ENCODE measurements around the gene QSOX1.

QSOX1 gene

DNA sequence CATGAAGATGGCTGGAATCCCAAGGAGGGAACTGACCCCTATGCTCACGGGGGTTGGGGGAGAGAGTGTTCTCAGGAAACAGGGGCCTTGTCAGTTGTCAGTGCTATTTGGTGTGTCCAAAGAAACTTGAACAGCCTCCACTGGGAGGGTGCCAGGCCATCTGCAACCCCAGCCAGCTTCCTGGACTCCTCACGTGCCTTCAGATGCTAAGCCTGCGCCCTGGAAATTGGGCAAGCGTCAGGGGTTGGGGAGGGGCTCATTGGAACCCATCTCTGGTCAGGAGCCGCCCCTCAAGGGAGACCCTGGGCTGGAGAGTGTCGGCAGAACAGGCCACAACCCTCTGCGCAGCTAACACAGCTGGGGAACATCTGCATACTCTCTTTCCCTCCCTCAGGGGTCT is 62.3 kb downstream of the QSOX1 start:
- no peak for DNase-seq

DNA sequence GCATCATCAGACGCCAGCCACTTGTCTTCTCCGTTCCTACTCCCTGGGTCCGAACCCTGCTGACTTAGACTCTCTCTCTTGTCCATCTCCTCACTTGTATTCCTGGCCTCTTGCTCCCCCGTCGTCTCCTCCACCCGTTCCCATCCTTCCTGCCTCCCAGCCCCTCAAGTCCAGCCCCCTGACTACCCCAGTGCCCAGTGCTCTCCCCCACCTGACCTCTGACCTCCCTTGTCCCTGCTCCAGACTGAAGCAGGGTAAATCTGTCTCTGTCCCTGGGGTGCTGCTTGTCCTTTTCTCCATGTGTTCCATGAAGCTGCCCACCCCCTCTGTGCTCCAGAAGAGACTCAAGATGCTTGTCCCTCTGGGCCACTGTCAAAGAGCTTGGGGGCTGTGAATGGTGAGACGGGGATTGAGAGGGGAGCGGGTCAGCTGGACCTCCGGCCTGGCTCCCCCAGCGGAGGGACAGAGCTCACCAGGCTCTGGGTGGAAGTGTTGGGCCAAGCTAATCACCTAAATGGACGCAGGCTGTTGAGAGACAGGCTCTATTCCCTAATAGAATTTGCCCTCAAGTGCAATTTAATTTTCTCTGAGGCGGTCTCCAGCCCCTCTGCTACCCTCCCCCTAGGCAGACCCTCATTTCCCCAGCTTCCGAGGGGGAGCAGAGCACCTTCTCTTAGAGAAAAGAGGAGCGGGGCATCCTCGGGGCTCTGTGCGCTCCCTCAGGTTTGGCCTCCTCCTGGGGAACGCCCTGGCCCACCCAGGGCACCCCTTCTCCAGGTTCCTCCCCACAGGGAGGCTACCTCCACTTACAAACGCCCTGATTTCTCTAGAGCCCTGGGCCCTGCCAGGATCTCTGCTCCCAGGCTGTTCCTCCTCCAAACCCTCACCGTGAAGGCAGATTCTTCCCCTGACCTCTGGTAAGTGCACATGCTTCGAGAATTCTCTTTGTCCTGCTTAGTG is 64.4 kb downstream of the QSOX1 start:
- DNase-seq, result no peak

DNA sequence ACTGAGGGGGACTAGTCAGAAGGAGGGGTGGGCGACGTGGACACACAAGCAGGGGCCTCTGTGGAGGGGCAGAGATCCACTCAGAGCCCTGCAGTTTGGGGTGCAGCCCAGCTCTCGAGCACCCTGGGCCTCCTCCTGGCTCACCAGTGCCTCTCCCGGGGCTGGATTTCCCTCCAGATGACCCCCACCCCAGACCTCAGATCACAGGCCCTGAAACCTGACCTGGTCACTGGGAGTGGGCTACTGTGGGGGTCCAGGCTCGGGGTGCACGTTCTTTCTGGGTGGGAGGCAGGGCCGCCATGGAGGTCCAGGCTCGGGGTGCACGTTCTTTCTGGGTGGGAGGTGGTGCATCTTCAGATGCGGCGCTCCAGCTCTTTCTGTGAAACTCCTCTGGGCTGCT is 65.1 kb downstream of the QSOX1 start:
- DNase-seq, result no peak

DNA sequence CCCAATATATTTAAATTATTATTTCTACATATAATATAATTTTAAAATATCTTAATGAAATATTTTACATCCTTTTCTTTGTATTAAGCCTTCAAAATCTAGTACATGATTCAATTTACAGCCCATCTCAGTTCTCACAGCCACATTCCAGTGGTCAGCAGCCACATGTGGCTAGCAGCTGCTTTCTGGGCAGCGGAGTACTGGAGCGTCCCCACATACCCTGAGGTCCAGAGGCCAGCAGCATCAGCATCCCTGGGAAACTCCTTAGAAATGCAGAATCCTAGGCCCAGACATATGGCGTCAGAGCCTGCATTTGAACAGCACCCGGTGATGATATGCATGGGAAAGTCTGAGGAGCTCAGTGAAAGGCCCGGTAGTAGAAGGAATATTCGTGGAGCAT is 66.8 kb downstream of the QSOX1 start:
- no peak for DNase-seq

DNA sequence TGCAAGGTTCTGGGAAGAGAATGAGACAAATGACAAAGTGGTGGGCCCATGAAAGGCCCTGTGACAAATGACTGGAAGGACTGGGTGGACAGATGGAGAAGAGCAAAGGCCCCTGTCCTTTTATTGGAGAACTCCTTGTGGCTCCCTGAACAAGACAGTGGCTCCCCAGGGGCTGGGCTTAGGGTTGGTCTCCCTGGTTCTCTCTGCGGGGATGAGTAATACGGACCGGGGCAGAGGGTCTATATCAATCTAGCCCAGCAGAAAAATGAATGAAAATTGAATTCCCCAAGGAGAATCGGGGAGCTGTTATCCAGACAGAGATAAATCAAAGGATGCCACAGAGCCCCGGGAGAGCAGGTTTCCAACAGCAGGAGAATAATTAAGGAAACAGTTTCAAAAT is 70.2 kb downstream of the QSOX1 start:
- DNase-seq, result no peak

DNA sequence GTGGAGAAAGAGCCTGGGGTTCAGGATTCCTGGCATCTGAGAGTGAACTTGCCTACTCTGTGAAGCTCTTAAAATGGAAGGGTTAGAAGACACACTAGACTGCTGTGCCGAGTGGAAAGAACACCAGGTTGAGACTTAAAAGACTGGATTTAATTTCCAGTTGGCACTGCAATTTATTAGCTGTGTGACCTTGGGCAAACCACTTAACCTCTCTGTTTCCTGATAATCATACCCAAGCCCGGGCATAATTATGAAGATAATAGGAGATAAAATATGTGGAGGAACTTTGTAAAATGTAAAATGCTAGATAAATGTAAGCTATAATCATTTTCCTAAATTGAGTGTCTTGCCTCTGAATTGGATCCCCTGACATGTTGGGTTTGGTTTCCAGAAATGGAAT is 70.7 kb downstream of the QSOX1 start:
- DNase-seq, result no peak

DNA sequence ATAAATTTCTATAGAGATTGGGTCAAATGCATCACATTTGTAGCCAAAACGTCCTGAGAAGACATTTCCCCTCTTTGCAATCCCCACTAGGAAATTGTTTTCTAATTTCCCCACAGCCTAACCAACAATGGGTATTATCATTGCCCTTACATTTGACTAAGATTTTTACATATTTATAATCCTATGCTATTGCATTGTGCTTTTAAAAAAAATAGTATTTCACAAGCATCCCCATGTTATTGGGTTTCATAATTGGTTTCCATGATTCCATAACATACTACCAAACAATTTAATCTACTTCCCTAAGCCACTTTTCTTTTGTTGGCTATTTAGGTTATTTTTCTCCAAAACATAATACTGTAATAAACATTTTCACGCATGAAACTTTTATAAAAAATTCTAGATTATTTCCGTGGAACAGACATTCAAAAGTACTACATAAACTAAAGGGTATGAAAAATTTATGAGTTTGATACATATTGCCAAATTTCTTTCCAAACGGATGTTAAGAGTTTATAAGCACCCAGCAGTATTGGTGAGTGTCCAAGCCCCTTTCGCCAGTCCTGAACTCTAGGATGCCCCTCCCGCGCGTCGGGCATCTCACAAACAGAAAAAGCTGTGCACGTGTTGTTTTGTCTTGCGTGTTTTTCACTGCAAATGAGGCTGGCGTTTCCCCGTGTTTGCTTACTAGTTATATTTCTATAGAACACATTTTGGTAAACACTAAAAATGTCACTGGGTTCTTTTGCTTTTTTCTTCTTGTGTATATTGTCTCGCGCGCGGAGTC is 73.4 kb downstream of the QSOX1 start:
- no peak for DNase-seq

DNA sequence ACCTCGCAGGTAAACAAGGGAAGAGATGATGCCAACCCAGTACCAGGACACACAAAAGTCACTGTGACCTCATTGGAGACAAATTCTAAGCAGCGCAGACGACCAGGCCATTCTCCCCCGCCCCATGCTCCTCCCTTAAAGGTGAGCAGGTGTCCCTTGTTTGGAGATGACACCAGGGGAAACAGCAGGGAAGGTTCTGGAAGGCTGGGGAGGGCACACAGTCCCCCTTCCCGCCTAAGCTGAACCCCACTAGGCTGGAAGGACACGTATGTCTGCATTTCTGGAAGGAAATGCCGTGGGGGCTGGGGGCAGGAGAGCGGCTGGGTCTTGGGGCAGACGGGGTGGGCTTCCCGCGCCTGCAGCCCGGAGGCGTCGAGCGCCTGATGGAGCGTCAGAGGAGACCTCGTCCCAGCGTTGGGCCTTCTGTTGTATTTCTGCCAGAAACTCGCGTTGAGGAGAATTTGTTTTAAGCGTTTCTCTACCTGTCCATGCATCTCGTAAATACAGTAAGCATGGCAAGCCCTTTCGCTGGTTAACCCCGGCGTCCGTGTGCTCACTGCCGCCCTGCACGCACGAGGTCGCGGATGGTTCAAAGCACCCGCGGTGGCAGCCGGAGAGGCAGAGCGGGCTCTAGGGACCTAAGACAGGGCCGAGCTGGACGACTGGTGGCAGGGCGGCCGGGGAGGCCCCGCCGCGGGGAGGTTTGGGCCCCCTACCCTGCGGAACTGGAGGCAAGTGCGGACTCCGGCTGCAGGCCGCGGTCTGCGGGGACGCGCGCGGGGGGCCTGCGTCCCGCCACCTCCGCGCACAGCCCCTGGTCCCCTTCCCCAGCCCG is 74.2 kb downstream of the QSOX1 start:
- DNase-seq, result no peak

DNA sequence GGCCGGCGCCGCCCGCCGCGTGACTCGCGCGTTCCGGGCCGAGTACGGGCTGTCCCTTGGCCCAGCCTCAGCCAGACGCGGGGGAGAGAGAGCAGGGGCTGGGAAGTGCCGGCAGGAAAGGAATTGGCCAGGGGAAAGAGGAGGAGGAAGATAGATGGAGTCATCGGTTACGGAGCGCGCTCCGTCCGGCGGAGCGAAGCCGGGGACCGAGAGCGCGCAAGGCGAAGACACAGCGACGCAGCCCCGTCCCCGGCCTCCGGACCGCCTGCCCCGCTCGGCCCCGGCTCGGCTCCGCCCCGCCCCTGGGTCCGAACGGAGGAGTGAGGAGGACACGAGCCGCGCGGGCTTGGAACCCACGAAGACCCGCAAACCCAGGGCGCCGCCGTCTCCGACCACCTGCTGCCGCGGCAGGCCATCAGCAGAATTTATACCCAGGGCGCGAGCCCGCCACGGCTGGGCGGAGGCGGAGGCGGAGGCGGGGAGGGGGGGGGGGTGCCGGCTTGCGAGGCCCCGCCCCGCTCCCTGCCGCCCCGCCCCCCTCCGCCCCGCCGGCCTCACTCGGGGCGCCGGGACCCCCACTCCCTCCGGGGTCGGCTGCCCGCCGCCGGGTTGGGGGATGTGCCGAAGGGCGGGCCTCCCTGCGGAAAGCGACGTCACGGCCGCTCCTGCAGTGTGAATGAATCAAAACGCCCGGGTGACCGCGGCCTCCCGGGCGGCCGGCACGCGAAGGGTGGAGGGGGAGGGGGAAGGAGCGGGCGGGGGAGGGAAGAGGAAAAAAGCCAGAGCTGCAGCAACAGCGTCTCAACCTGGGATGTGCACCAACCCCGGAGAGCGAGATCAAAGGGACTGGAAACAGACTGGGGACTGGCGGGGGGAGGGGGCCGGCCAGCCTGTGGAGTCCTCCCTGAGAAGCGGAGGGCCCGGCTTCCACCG is 75.1 kb downstream of the QSOX1 start, which contains the start of gene LHX4:
Gene LHX4, plus strand, starts transcription at position 782 of the 933 bp plus-strand sequence. CDS start 266 bp downstream, outside the sequence.
- DNase-seq, result peak; percentile 20

DNA sequence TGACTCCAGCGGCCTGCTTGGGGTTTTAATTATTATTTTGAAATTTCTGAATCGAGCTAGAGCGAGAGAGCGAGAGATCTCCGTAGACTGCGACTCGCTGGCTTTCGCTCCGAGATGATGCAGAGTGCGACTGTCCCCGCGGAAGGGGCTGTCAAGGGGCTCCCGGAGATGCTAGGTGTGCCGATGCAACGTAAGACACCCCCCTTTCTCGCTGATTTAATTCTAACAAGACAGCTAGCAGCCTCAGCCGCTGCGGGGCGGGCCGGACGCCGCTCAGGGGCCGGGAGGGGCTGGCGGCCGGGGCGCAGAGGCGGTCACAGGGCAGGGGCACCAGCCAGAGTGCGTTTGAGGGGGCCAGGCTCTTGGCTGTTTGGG is 75.7 kb downstream of the QSOX1 start:
- DNase-seq, result no peak

DNA sequence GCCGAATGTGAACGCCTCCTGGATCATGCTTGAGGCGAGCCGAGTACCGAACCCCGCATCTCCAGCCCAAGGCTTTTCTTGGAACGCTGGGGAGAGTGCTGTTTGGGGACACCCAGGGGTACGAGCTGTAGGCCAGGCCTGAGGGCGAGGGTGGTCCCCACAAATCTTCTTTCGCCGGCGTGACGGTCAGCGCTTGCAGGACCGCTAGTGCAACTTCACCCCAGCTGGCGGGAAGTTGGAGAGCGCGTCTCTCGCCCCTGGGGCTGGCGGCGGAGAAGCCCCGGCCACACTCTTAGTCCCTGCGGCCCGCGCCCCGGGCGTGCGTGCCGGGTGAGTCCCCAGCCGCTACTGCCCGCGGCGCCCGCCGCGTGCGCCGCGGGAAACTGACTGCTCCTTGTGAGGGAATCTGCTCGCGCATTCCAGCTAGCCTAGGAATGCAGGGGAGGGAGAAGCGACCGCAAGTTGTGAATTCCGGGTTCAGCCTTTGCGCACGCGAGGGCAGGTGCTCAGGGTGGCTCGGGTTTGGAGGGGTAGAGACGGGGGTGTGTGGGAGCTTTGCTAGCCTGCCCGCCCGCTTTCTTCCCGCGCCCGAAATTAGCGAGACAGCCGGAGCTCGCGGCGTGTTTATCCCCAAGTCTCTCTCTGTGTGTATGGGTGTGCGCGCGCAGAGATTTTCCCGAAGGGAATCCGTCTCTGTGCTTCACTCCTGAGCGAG is 76.3 kb downstream of the QSOX1 start:
- DNase-seq, result no peak

DNA sequence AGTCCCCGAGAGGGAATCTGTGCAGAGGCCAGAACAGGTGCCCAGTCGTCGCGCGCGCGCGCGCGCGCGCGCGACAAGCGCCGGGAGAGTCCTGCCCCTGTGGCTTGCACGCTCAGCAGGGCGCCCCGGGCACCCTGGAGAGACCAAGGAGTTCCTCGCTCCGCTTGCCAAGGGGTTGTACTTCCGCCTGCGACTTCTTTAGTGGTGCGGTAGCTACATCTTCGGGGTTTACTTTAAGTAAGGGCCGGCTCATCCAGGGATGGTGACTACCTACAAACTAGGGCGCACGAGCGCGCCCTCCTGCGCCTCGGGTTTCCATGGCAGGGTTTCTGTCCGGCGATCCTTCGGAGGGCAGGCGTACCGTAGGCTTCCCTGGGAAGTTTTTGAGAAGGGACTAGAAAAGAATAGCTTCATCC is 76.8 kb downstream of the QSOX1 start:
- DNase-seq, result peak; percentile 16

DNA sequence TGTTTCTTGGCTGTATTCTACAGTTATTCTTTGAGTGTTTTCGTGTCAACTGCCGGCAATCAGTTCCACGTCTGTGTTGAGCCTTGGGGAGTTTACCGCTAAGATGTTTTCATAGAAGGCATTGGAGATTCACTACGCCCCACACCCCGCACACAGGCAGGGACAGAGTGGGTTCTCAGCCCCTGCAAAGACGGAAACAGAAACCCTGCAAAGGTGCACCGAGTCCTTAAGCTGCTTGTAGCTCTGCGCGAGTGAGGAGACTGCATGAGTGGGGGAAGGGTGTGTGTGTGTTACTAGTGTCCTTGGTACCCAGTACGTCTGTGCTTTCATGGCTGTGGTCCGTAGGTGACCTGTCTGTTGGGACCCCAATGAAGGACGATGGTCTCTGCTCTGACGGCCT is 77.3 kb downstream of the QSOX1 start:
- DNase-seq, result no peak

DNA sequence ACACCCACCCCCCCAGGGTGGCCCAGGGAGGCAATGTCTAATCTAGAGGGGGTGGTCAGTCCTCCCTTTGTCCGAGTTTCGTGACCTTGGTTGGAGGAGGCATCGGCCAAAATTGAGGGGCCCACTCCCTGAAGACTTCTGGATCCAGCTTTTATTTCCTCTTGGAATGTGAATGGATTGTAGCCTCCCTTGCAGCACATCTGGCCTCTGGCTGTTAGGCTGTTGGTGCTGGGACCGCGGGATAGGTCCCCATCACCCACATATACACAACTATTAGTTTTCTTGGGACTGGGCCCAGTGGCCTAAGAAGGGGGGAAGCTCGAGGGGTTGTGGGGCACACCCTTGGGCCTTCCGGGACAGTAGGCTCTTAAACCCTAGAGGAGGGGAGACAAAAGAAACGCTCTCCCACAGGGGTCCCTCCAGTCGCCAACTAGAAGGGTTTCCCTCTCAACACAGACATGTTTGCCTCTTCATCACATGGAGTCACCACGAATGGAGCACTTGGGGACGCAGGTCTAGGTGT is 77.9 kb downstream of the QSOX1 start:
- DNase-seq, result no peak

DNA sequence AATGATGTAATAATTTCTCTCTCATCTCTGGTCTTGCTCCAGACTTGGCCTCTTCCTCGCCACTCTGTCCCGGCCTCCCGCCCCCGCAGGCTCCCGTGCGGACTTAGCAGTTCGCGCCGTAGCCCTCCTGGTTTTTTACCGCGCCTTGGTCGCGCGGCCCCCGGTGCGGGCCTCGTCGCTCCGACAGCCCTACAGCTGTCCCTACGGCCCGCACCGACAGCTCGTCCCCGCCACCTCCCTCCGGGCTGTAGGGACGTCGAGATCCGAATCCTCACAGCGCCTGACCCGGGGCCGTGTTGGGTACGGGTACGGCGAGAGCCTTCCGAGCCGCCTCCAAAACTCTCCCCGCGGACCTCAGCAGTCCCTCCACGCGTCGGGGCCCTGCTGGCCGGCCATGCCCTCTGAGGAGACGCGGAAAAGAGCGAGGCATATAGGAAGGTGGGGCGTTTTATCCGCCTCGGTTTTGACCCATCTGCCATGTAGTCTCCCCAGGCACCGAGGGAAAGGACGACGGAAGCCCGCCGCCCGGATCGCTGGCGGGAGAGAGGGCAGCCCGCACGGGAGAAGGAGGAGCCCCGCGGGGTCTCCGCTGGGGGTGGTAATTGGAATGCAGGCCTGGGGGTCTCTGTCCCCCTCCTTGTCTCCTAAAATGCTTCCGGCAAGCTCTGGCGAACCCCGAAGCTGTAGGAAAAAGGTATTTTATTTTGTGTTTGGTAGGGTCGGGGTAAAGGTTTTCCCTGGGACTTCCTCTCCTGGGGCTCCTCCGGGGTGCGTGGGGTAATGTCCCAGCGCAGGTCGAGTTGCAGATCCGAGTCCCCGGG is 78.7 kb downstream of the QSOX1 start:
- DNase-seq, result no peak

DNA sequence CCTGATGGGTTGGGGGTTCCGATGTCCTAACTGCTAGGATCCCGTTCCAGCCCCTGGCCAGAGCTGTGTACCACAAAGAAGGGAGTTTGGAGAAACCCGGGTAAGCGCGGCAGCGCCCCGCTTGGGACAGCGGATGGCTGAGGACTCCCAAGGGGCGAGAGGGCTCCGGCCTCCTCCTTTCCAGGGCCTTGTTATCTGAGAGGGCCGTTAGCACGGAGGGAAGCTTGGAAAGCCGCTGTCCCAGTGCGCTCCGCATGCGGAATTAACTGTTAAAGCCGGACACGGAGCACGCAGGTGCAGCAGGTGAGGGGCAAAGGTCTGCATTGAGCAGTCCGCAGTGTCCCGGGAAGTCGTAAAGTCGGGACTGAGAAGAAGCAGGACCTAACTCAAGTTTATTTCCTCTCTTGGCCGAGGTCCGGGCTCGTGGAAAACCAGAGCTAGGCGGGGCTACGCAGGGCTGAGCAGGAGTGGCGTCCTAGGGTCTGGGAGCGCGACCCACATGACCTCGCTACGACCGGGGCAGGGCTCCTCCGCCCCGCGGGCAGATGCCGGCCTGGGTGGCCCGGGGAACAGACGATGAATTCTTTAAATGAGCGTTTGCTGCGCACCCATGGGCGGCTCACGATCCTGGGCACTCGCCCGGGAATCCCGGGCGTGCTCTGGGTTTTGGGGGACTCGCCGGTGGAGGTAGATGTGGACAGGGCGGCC is 79.9 kb downstream of the QSOX1 start:
- DNase-seq, result no peak

DNA sequence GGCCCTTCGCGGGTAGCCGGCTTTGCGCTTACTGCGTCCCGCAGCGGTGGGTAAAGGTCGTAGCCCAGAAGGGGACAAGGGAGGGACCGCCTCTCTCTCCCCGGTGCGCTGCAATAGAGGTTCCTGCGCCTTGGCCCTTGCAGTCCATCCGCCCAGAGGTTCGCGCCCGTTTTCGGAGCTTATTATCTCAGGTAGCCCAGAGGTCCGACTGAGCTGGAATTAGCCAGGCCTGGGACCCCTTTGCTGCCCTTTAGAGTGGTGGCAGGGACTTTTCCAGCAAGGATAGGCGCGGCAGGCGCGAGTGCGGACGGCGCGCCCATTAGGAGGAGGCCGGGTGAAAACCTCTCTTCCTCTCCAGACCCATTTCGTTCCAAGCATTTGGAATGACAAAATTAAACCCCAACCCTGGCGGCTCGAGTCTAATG is 80.4 kb downstream of the QSOX1 start:
- no peak for DNase-seq

DNA sequence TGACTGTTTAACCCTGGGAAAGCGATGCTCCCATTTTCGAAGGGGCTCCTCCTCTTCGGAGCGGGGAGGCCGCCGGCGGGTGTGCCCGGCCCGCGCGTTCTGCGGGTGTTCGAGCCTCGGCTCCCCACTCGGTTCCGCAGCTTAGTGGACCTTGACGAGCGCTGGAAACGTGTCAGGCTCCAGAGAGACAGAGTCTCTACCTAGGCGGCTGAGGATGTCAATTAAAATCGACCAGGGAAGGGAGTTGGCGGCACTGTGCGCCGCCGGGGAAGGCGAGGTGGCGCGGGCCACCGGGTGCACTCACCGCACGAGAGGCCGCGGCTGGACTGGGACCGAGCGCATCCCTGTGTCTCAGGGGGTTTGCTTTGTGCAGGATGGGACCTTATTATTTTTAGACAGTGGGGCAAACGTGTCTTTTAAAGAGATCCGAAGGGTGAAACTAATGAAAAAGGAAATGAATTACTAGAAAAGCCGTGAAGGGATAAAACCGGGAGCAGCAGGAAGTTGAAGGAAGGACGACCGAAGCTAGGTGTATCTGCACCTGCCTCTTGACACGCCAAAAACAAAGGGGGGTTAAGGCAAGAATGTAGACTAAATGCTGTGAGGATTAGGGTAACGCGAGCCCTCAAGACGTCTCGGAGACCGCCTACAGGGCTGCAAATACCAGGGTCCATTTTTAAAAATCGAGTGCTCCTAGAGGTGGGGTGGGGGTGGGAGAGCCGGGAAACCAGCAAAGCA is 81.0 kb downstream of the QSOX1 start:
- no peak for DNase-seq

All from stimulated activated CD4-positive, alpha-beta T cell treated with anti-CD3 and anti-CD28 coated beads, Interleukin-12 subunit alpha, Interleukin-12 subunit beta, amount 100 ng/mL, for 4 hours (primary cell).